NCI-H1105 treated with DMSO at 0.1 percent for 48 hours (cell line): ENCODE data around the gene NUB1.

Experiments used
- DNase-seq: peaks from one replicate; lab custom pipeline; 2025; lab: John Stamatoyannopoulos, UW

The NUB1 gene

GRCh38 chr7:151389096-151389767 lies 47.6 kb downstream of the NUB1 start:
- DNase-seq, result no peak

- DNase-seq, result no peak
Measured at GRCh38 chr7:151389768-151390597, 48.4 kb downstream of the NUB1 start.

GRCh38 chr7:151390598-151391357 lies 49.2 kb downstream of the NUB1 start:
- no peak for DNase-seq

GRCh38 chr7:151391358-151391730 lies 49.7 kb downstream of the NUB1 start:
- DNase-seq, result no peak

- no peak for DNase-seq
Measured at GRCh38 chr7:151392002-151392401, 50.4 kb downstream of the NUB1 start.

GRCh38 chr7:151392426-151392825 lies 50.8 kb downstream of the NUB1 start:
- no peak for DNase-seq

GRCh38 chr7:151393031-151393977 lies 51.7 kb downstream of the NUB1 start:
- DNase-seq, result no peak

GRCh38 chr7:151394076-151395035 lies 52.7 kb downstream of the NUB1 start:
- no peak for DNase-seq

- no peak for DNase-seq
Measured at GRCh38 chr7:151395036-151395367, 53.4 kb downstream of the NUB1 start.

- no peak for DNase-seq
Measured at GRCh38 chr7:151396328-151396970, 54.8 kb downstream of the NUB1 start.

GRCh38 chr7:151397026-151397425 lies 55.4 kb downstream of the NUB1 start:
- DNase-seq, result no peak

GRCh38 chr7:151398446-151399304 lies 57.1 kb downstream of the NUB1 start:
- DNase-seq, result no peak

- DNase-seq, result no peak
Measured at GRCh38 chr7:151399305-151399601, 57.6 kb downstream of the NUB1 start.

- no peak for DNase-seq
Measured at GRCh38 chr7:151399906-151400305, 58.3 kb downstream of the NUB1 start.

- no peak for DNase-seq
Measured at GRCh38 chr7:151400626-151401315, 59.2 kb downstream of the NUB1 start.

GRCh38 chr7:151402029-151402835 lies 60.6 kb downstream of the NUB1 start:
- DNase-seq, result no peak

- DNase-seq, result no peak
Measured at GRCh38 chr7:151403764-151404163, 62.2 kb downstream of the NUB1 start.
